D341Med (cell line): ENCODE data around the gene MMP25.

ENCODE experiments used
- DNase-seq: peaks from one replicate; pipeline ENCODE4 v3.0.0; 2012; ENCODE audit warnings: low spot score

The MMP25 gene

GRCh38 chr16:3017344-3017743, 29.0 kb upstream of the MMP25 start:
- no peak for DNase-seq

GRCh38 chr16:3017794-3018506, 28.4 kb upstream of the MMP25 start, which contains the start of gene CLDN6:
Gene CLDN6, minus strand, starts transcription at chr16:3018183. Its CDS starts 2,162 bp downstream, at chr16:3016021.
- no peak for DNase-seq

DNA sequence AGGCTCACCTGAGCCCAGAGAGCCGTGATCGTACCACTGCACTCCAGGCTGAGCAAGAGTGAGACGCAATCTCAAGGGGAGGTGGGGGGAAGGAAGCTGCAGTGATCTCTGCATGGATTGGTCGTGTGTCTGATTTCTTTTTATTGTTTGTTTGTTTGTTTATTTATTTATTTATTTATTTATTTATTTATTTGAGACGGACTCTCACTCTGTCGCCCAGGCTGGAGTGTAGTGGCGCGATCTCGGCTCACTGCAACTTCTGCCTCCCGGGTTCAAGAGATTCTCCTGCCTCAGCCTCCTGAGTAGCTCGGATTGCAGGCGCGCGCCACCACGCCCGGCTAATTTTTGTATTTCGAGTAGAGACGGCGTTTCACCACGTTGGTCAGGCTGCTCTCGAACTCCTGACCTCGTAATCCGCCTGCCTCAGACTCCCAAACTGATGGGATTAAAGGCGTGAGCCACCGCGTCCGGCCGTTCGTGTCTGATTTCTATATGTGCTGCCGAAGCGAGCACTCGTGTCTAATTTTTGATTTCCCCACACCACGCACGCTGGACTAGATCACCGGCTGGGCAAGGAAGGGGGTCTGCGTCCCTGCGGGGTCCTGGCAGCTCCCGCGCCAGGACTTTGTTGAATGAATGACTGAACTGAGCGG, 26.6 kb upstream of the MMP25 start:
- no peak for DNase-seq

GRCh38 chr16:3020247-3020603, 26.1 kb upstream of the MMP25 start, which contains the start of gene TNFRSF12A:
Gene TNFRSF12A, plus strand, starts transcription at chr16:3020368. Its CDS starts 30 bp downstream, at chr16:3020398.
- peak; percentile 93 for DNase-seq

DNA sequence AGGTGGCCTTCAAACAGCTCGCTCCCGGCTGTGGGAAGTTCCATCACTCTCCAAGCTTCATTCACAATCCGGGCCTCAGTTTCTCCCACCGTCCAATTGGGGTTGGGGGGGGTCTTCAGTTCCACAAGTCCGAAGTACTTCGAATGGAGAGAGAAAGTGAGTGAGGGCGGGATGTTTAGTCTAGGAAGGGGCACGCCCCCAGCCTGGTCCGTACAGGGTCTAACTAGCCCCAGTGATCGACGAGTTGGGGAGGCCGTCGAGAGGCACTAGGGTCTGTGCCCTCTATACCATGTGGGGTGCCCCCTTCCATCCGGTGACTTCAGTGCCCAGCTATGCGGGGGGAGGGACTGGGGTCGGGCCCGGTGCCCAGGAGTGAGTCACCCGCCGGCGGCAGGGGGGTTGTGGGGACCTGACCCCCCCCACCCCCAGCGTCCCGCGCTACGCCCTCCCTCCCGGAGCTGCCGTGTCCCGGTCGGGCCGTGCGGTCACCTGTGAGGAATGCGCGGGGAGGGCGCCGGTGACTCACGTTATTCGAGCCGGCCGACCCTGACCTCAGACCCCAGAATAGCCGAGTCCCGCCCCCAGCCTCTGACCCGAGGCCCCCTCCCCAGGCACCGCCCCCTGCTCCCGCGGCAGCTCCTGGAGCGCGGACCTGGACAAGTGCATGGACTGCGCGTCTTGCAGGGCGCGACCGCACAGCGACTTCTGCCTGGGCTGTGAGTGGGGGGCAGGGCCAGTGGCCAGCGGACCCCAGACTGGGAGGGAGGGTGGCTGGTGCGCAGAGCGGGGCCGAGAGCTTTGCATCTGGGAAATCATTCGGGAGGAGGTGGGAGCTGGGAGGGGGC, 25.5 kb upstream of the MMP25 start:
- DNase-seq = no peak

GRCh38 chr16:3021449-3022207, 24.7 kb upstream of the MMP25 start:
- DNase-seq = peak; percentile 77

DNA sequence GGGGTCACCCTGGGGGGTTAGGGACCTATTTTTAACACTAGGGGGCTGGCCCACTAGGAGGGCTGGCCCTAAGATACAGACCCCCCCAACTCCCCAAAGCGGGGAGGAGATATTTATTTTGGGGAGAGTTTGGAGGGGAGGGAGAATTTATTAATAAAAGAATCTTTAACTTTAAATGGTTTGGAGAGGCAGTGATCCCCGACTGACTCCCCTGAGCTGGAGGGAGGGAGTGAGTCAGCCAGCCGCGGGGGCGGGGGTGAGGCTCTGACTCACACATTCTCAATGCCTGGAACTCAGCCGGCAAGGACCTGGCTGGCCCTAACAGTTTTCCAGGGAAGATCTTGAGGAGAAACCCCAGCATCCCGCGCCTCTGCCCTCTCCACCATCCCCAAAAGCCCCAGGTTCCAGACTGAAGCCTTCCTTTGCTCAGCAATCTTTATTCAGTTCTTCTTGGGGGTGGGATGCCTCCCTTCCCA, 24.1 kb upstream of the MMP25 start:
- DNase-seq = no peak

DNA sequence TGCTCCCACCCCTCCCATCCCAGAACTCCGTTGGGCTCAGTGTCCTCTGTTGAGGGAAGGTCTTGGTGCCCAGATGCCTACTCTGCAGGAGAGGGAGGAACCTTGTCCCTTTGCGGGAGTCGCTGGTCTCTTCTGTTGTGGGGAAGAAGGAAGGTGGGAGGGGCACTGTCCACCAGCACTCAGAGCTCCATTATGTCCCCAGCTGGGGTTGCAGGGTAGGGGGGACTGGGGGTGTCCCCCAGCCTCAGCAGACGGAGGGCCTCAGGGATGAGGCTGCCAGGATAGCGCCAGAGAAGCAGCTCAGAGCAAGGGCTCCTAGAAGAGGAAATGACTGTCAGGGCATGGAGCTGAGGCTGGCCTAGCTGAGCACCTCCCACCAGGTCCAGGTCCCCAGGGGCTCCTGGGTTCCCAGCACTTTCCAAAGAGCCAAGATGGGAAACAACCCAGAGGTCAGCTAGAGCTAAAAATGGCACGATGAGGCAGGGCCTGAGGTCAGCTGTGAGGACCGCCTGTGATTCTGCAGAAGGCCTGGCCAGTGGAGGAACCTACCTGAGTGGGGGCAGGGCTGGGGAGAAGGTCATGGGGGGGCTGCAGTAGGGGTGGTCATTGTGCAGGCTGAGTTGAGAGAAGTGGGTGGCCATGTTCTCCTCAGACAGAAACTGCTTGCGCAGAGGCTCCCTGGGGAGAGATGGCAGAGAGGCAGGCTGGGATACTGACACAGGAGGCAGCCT, 23.5 kb upstream of the MMP25 start:
- DNase-seq = no peak

DNA sequence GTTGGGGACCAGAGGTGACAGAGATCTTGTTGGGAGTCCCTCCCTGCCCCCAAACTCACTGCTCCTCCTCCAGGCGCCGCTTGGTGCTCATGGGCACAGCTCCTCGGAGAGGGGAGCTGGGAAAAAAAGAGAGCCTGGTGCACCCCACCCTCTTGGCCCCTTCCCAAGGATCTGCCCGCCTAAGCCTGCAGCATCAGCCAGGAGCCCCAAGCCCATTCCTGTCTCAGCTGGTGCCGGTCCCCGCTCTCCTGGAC, 23.0 kb upstream of the MMP25 start:
- no peak for DNase-seq

GRCh38 chr16:3023669-3024478, 22.5 kb upstream of the MMP25 start, which contains the start of the genes HCFC1R1 and THOC6:
Gene HCFC1R1, minus strand, starts transcription at chr16:3023942. Its CDS starts 1 bp downstream, at chr16:3023941.
Gene THOC6, plus strand, starts transcription at chr16:3024035. Its CDS starts 292 bp downstream, at chr16:3024327.
- DNase-seq = peak; percentile 87

DNA sequence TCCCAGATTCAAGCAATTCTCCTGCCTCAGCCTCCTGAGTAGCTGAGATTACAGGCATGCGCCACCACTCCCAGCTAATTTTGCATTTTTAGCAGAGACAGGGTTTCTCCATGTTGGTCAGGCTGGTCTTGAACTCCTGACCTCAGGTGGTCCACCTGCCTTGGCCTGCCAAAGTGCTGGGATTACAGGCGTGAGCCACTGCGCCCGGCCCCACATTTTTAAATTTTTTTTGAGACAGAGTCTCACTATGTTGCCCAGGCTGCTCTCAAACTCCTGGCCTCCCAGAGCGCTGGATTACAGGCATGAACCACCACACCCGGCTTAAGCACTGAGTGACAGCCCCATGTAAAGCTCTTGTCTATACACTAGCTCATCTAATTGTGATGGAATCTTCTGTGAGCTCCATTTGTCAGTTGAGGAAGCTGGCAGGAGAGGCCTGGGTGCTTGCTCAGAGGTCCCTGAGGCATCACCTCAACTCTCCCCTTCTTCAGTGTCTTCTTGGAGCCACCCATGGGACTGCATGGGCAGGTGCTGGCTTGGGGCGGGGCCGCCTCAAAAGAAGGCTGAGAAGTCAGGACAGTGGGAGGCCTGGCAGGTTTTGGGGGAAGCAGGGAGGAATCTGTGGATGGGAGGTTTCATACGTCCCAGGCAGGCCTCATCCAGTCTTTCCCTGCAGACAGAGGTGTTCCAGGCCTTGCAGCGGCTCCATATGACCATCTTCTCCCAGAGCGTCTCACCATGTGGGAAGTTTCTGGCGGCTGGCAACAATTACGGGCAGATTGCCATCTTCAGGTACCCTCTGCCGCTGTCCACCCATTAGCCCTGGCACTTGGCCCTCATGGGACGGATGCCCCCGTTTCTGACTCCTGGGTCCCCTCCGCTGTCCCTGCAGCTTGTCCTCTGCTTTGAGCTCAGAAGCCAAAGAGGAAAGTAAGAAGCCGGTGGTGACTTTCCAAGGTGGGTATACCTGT, 21.0 kb upstream of the MMP25 start:
- no peak for DNase-seq

GRCh38 chr16:3026003-3026378, 20.4 kb upstream of the MMP25 start:
- no peak for DNase-seq

DNA sequence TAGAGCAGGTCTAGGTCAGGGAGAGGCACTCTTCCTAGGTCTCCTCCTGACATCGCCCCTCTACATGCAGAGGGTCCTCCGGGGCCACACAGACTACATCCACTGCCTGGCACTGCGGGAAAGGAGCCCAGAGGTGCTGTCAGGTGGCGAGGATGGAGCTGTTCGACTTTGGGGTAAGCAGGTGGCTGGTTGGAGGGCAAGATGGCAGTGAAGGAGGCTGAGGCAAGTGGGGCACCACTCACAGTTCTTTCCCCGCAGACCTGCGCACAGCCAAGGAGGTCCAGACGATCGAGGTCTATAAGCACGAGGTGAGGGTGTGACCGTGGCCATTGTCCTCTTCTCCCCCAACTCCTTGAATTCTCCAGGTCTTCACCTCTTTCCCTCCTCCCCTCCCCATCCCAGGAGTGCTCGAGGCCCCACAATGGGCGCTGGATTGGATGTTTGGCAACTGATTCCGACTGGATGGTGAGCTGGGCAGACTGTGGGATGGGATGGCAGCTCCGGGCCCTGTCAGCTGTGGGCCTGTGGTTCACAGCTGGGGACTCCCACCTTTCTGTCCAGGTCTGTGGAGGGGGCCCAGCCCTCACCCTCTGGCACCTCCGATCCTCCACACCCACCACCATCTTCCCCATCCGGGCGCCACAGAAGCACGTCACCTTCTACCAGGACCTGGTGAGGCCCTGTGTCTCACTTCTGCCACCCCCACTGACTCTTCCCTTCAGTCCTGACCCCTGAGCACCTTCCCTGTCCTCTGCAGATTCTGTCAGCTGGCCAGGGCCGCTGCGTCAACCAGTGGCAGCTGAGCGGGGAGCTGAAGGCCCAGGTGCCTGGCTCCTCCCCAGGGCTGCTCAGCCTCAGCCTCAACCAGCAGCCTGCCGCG, 19.5 kb upstream of the MMP25 start:
- no peak for DNase-seq

GRCh38 chr16:3027489-3027795, 18.9 kb upstream of the MMP25 start:
- DNase-seq = no peak

DNA sequence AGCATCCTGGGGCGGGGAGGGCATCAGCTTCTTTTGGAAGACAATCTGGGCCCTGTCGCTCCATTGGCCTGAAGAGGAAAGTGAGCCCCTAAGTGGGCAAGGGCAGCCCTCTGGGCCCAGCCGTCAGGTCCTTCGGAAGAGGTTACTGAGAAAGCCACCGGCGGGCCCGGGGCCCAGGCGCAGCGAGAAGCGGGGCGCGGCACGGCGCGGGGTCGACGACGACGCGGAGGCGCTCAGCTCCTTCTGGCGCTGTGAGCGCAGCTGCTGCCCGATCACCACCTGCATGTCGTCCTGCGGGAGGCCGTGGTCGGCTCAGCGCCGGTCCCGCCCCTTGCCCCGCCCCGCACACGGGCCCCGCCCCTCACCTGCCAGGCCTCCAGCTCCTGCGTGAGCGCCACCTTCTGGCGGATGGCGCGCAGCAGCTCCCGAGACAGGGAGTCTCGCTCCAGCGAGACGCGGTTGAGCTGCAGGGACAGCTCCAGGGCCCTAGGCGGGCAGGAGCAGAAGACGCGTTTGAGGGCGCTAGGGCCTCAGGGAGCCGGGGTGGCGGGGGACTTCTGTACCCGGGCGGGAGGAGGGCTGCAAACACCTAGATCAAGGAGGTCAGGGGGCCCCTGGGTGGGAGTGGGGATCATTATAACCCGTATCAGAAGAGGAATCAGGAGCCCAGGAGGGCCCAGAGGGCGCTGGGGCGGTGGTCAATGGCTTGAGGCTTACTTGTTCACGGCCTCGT, 18.2 kb upstream of the MMP25 start:
- DNase-seq = peak; percentile 94

- DNase-seq = no peak
Measured at GRCh38 chr16:3028716-3029319, 17.5 kb upstream of the MMP25 start.

- DNase-seq = no peak
Measured at GRCh38 chr16:3029491-3030221, 16.7 kb upstream of the MMP25 start.
